Activated CD4-positive, alpha-beta T cell treated with anti-CD3 and anti-CD28 coated beads, Interleukin-2, Interleukin-4, amounts not matched to agents 100 ng/mL and 50 ng/mL, durations not matched to agents 16 hours and 8 hours (primary cell): ENCODE results near the gene SLC14A1.

Experiments
- DNase-seq: peaks from one replicate; pipeline ENCODE4 v3.0.0-alpha.2; 2020; ENCODE audit warnings: low spot score

The SLC14A1 gene

DNA sequence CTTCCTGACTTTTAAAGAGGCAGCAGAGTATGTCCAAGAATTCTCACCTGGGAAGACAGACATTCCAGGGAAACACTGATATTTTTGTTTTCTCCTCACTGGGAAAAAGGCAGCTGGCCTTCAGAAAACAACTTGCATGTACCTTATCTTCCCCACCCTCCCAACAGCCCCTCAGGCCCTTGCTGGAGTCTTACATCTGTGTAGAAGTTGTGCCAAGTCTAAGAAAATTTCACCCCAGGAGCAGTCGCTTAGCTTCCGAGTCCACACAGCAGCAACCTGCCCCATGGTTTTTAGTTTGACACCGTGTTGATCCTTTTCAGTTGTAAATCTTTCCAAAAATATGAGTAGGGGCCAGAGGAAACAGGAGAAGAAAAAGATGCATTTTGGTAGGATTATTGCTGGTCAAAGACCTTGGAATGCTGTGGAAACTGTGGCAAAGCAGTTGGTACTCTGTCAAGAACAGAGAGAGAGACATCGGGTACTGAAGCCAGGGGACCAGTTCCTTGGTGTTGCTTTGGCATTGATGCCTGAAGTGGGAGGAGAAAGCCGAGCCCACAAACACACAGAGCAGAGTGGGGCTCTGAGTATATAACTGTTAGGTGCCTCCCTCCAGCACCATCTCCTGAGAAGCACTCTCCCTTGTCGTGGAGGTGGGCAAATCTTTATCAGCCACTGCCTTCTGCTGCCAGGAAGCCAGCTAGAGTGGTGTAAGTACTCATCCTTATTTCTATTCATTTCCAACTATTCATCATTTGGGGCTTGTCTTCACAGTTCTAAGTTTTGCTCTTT lies at the start of gene SLC14A1:
SLC14A1 (plus strand) TSS at position 615 of the 789 bp plus-strand sequence. CDS start 6,140 bp downstream, outside the sequence.
- no peak for DNase-seq

DNA sequence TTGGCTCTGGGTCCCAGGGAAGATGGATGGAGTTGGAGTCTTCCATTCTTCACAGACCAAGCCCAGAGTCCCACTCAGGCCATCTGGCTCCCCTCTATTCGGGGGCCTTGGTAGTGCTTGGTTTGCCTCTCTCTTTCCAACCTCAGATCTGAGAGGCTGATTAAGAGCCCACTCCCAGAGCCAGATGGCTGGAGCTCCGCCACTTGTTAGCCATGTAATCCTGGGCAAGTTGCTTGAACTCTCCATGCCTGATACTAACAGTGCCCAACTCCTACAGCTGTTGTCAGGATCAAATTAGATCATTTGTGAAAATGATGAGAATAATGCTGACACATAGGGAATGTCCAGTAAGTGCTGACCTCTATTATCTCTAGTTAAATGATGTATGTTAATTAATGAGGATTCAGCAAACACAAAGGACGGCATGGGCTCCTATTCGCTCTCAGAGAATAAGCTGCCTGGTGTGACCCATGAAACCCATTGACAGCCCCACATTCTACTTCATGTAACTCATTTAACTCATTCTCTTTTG lies 46.6 kb upstream of the SLC14A1 start:
- no peak for DNase-seq

DNA sequence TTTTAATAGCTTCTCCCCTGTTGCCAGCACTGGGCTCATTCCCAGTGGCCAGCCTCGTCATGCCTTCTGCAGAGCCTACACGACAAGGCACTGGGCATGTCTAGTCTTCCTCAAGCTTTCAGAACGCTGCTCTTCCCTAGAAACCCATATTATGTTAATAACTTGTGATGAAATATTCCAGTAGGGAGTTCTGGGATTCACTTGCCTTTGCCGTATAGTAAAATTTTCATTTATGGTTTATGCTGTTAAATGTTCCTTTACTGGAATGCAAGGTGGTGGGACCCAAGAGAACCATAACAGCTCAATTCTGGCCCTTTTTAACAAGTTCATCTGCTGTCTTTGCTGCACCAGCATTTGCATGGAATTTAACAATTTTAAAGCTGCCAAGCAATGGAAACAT lies 45.5 kb upstream of the SLC14A1 start:
- DNase-seq, result no peak

DNA sequence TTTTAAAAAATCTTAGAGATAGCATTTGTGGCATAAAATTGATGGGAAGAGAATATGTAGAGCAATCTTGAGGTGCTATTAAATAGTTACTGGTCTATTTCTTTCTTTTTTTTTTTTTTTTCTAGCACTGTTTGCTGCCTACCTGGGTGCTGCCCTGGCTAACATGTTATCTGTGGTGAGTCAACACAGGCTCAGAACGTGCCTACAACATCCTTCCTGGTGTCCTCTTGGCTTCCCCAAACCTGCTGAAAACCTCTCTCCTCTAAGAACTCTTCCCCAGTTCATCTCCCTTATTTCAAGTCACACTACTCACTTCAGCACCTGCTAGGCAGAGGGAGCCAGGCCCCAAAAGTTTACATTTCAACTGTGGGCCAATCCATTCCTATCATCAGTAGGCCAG lies 45.1 kb upstream of the SLC14A1 start:
- DNase-seq, result no peak

DNA sequence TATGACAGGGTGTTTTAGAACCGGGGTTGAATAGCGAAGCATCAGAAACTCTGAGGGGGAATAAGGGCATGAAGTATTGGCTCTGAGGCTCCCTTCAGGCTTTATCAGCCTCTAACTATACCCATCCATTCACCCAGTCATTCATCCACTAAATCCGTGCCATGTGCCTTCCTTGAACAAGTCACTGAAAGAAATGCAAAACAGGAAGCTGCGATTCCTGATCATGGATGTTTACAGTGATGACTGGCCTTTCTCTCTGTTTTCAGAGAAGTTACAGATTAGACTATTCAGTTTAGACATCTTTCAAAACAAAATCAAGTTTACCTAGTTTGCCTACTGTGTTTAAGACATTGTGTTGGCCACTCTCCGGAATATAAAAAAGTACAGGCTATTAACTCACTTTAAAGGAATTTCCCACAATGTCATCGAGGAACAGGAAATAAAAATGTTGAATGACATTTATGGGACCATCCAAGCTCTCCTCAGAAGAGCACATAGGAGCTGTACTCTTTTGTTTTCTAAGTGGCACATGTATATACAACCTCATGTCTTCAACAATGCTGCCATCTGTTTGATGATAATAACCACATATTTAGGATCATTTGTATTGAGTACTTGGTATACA lies 43.8 kb upstream of the SLC14A1 start:
- no peak for DNase-seq

DNA sequence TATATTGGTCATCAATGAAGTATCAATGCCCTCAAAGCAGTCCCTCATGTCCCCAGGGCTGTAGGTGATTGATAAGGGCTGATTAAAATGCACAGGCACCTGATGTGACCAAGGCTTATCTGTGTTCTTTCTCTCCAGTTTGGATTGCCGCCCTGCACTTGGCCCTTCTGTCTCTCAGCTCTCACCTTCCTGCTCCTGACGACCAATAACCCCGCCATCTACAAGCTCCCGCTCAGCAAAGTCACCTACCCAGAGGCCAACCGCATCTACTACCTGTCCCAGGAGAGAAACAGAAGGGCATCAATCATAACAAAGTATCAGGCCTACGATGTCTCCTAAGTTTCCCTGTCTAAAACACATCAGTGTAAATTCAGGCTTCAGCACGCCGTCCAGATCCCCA lies 41.8 kb upstream of the SLC14A1 start:
- no peak for DNase-seq

DNA sequence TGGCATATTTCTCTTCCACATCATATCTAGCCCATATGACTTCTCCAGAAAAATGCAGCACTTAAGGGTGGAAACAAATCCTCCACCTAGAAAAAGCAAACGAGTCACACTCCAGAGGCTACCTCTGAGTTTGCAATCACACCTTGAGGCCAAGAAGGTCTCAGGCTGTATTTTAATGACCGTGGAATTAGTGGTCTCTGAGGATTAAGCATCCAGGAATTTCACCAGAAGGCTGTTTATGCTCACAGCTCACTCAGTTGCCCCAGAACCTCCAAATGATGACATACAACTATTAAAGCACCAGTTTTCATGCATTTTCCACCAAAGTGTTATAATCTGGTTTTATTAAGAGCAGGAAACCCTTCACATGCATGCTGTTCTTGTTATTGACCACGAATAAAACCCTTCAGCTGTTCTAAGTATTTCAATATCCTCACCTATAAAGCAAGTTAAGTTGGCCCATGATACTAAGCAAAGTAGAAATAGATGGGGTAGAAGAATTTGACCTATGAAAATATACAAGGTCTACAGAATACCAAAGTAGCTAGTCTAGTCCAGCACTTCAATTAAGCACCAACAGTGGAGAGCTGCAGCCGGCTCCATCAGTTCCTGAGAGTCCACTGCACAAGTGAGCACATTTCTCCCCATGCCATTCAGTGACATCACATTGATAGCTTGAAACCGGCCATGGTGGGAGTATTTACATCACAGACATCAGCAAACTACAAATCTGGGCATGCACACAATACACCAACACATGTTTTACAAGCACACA lies 39.5 kb upstream of the SLC14A1 start:
- DNase-seq, result no peak

DNA sequence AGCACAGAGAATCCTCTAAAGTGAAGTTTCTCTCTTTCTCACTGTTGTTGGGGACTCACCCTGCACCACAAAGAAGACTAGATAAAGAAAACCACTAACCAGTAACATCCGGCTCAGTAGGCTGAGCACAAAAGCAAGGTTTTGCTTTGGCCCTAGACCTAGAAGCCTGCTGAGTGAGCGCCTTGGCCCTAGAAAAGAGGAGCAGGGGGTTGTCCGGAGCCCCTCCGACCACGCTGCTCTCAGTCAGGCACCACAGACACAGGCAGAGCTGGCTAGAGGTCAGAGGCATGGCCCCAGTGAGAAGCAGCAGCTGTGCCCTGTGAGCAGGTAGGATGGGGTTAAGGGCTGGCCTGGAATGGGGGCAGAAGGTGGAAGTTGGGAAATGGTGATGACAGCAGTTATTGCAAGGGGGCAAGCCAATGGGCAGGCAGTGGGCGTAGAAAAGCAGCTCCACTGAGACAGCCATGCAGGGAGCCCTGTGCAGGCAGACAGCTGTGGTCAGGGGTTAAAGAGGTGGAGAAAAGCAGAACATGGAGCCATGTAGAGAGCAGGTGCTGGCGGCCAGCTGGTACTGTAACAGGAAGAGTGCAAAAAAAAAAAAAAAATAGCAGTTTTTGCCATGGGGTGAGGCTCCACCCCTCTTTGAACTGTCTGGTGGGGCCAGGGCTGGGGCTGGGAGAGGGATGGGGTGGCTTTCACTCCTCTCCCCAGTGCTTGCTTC lies 36.9 kb upstream of the SLC14A1 start:
- DNase-seq, result peak; percentile 80

DNA sequence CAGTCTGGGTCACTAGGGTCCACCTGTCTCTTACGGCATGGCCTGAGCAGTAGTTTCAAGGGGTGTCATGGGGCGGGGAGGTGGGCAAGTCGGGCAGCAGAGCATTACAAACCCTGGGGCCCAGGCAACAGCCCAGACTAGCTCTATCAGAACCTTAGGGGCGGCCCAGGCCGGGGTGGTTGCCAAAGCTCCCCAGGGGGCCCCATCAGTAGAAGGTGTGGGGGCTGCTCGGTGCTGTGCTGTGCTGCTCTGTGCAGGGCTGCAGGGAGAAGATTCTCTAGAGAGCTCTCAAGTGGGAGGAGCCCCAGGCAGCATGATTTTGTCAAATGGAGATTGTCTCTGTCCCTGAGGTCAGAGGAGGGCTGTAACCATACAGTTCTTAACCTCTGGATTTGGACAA lies 36.4 kb upstream of the SLC14A1 start:
- DNase-seq, result peak; percentile 16

DNA sequence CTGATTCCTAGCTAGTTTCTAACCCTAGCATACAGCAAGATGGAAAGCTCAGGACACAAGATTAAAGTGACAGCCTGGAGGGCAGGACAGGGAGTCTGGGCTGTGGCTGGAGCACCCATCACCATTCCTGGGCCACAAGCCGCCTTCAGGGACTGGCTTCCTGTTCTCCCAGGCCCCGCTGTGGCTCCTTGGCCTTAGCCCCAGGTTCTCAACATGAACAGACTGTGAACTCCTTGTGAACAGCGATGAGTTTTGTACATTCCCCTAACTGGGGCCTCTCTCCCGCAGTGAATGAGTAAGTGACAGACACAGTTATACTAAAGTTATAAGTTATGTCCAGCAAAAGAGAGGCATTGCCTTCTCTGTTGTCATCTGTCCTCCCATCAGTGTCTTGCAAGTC lies 35.9 kb upstream of the SLC14A1 start:
- no peak for DNase-seq

DNA sequence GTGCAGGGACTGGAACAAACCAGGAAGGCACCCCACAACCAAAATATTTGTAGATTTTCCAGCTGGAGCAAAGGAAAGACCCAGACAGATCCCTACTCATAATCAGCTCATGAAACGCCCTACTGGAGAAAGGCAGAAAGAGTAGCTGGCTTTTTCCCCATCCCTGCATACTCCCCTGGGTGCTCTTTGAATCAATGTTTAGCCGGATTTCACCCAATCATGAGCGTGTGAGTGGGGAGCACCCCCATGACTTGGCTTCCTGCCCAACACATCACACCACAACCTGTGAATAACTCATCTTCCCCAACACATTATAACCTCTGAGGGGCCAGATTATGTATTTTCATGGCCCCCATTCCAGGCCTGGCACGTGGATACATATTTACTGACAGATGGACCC lies 35.1 kb upstream of the SLC14A1 start:
- peak; percentile 43 for DNase-seq

DNA sequence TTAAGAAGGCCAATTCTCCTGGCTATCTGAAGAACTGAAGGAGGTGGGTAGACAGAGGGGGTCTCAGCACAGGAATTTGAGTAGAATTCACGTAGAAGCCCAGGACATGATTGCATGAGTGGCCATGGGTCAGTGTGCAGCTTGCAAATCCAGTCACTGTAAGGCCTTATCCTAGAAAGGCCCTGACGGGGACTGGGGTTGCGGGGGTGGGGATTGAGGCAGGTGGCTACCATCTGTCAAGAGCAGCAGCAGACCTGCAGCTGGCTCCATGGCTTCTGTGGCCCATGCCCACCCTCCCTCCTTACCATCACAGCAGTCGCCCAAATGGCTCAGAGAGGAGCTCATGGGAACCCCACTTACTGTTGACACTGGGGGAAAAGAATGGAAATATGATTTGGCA lies 34.6 kb upstream of the SLC14A1 start:
- no peak for DNase-seq

DNA sequence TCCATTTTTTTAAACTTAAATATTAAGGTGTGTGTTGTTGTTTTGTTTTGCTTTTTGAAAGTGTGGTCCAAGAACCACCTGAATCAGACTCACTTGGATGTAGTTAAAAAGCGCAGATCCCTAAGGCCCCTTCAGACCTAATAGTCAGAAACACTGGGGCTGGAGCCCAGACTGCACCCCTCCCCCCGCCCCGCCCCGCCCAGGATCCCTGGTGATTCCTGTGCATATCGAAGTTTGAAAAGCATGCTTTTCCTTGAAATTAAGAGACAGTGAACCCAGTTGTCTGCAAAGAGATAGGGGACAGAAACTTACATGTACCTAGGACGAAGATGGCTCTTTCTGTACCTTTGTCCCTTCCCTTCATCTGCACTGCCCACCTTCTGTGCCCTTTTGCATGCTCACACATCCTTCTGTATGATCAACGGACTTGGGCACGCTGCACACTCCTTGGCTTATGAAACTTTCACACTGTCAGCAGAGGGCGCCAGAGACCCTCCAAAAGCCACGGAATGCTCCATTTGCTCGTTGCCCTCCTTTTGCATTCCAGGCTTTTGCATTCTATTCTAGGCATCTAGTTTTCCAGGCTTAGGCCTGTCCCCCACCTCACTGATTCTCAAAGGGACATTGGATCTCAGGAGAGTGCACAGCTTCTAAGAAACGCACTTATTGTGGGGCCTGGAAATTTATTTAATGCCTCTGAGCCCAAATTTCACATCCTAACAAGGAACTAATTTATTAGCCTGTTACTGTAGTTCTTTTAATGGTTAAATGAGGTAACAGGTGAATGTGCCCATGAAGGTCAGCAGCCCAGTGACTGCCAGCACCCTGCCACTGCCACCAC lies 32.8 kb upstream of the SLC14A1 start:
- peak; percentile 71 for DNase-seq

DNA sequence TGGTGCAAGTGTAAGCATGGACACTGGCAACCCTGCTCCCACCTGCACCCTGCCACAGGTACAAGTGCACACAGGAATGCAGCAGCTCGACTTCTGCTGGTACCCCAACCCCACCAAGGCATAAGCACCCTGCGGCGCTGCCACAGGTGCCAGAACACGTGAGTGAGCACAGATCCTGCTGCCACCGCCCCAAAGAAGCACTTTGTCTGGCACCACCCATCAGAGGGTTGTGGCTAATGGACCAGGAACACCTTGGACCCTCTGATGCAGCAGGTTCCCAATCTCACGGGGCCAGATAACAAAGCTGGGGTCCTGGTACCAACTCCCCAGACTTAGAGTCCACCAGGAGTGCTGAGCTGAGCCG lies 32.2 kb upstream of the SLC14A1 start:
- DNase-seq, result no peak

DNA sequence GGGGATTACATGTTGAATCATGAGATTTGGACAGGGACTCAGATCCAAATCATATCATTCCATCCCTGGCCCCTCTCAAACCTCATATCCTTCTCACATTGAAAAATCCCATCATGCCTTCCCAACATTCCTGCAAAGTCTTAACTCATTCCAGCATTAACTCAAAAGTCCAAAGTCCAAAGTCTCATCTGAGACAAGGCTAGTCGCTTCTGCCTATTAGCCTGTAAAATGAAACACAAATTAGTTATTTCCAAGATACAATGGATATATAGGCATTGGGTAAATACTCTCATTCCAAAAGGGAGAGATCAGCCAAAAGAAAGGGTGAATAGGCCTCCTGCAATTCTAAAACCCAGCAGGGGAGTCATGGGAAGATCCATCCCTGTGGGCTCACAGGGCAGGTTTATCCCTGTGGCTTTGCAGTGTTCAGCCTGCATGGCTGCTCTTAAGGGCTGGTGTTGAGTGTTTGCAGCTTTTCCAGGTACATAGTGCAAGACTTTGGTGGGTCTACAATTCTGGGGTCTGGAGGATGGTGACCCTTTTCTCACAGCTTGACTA lies 21.2 kb upstream of the SLC14A1 start:
- DNase-seq, result no peak

DNA sequence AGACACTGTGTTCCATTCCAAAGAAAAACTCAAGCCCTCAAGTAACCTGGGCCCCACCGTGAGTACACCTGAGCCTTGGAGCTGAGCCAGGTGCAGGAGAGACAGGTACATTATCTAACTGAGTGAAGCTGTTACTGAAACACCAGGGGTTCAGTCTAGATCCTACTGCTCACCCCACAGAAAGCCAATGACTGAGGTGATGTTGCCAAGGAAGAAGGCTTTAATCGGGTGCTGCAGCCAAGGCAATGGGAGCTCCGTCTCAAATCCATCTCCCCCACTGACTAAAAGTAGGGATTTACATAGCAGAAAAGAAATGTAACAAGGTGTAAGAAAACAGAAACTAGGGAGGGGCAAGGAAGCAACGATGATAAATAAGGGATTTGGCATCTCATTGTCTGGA lies 15.2 kb upstream of the SLC14A1 start:
- no peak for DNase-seq

DNA sequence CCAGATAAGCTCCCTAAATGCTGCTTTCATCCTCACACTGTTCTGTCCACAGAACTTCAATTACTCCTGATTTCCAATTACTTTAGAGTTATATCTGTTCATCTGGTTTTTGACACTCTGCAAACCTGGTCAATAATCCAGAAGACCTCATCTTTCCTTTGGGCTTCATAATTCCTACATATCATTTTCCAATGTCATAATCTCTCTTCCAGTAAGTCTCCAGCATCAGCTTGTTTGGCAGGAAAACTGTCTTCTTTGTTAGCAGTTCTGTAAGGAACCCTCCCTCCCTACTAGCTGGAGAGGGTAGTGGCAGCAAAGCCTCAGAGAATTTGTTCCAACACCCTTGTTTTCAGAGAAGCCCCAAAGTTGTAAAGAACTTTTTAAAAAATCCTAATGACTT lies 11.9 kb upstream of the SLC14A1 start:
- DNase-seq, result no peak

DNA sequence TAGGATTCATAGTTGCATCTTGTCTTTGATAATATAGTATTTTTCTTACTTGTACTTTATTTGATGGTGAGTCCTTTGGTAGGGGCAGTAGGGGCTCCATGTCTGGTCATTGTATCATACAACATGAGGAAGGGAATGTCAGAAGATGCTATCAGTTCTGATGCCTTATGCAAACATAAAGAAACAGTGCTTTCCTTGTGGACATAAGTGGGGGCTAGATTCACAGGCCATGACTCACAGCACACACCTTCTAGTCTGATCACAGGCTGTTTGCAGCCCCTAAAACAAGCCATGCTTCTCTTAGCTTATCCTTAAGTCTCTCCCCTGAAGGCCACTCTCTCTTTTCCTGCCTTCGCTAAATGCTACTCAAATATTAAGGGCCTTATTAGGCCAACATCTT lies 10.7 kb upstream of the SLC14A1 start:
- DNase-seq, result no peak

DNA sequence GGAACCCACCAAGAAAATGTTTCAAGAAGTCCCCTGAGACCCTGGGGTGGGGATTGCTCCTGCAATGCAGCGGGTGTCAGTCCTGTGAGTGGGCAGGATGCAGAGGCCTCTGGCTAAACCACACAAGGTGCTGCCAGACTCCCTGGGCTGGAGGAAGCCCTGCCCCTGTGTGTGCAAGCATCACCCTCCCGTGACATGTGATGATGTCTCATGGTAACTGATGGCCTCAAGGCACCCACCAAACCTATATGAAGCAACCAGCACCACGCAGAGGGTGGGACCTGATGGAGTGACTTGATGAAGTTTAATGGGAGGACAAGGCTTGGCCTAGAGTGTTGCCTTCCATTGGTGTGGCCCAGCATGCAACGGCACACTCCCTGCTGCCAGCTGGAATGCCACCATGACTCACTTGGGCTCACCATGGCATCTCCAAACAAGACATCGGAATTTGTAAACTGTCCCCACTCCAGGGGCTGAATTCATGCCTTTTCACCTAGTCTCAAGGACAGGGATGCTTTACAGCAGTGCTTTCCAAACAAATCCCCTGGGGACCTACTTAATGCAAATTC lies 8.7 kb upstream of the SLC14A1 start:
- no peak for DNase-seq

DNA sequence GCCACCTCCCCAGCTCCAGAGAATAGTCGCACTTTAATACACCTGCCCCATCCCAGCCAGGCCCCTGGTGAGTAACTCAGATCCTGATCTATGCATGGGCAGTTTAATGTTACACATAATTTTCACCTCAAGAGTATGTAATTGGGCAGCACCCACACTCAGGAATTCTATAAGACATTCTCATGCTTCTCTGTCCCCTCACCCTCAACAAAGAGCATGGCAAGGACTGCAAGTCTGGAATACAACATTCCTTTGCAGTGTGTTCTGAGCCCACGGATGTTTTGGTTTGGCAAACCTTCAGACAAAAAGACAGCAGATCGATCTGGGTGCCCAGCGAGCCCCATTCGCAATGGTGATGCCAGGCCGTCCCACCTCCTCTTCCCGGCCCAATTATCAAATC lies 4.9 kb upstream of the SLC14A1 start:
- no peak for DNase-seq

DNA sequence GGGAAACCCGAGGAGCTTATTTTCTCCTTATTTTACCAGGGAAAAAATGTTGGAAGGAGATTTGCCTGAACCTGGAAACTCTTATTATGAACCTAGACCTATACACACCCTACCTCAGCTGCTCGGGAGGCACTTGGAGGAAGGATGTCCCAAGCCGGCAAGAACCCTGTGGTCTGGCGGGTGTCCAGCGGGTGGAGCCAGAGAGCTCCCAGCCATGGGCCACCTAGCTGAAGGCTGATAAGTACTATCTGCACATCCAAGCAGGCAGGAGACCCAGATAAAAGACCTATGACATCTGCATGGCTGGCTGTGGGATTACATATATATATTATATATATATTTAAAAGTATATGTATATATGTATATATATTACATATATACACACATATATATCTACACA lies 1.1 kb upstream of the SLC14A1 start:
- peak; percentile 76 for DNase-seq
